ENCODE results near the gene IFNL2.

GRCh38 chr19:39254531-39255345 lies 13.5 kb upstream of the IFNL2 start:
- TF ChIP-seq POLR2A (IDR thresholded peaks at IDR 0.05) (no peak), CTCF (IDR thresholded peaks at IDR 0.05) (no peak)
